ENCODE data around the gene TAF8. TPM values are rescaled to one million over a fixed set of nuclear protein-coding genes. Genes with fewer than 3 reads are reported as not detected.
"Not testable (repeated sequence)": the region's sequence is repeated elsewhere in the genome, so short reads cannot be mapped to it uniquely, and the experiment has no call there.

The TAF8 gene
- total RNA-seq: 16.3 and 16.5 TPM in 2 replicates

- peaks cover 19% of the 10 kb centered on the region for H3K4me1 ChIP-seq (ENCODE audit: insufficient read depth, low read length)
- peaks cover 15% of the 10 kb centered on the region for H3K27me3 ChIP-seq (ENCODE audit: insufficient read depth, low read length)
- H3K4me3 ChIP-seq (ENCODE audit: insufficient read depth, low read length): peak within 1 kb of the TSS; percentile 99
- H3K27ac ChIP-seq (ENCODE audit: low read depth, low read length): peak within 1 kb of the TSS; percentile 96
- DNase-seq (ENCODE audit: insufficient read length, low spot score, missing footprints): peak; percentile 98
- peaks cover 17% of the 10 kb centered on the region for H3K36me3 ChIP-seq (ENCODE audit: insufficient read depth, low read length)
- H4K20me1 ChIP-seq (ENCODE audit: insufficient read depth, low read length): no peaks in the 10 kb centered on the region
- peak within 1 kb of the TSS; percentile 98 for H2AFZ ChIP-seq (ENCODE audit: low read length)
- peak within 1 kb of the TSS; percentile 89 for H3K4me2 ChIP-seq (ENCODE audit: insufficient read depth, low read length)
- H3K9me3 ChIP-seq (ENCODE audit: low read depth, low read length): no peaks in the 10 kb centered on the region
- no peak for TF ChIP-seq CTCF (IDR thresholded peaks at IDR 0.05; ENCODE audit: extremely low read depth, low read depth, low read length)
- peaks cover 12% of the 10 kb centered on the region for H3K79me2 ChIP-seq (ENCODE audit: insufficient read depth, low read length)
These were observed at the start of gene TAF8 for GRCh38 chr6:42050297-42051267. Gene TAF8 (plus strand): TSS chr6:42050524. CDS start chr6:42050542, 18 bp downstream.

GRCh38 chr6:42001506-42001905, 48.8 kb upstream of the TAF8 start:
- no peak for DNase-seq (ENCODE audit: insufficient read length, low spot score, missing footprints)
- H3K4me3 ChIP-seq (ENCODE audit: insufficient read depth, low read length): no peak overlapping the region
- H3K27me3 ChIP-seq (ENCODE audit: insufficient read depth, low read length): no peaks in the 10 kb centered on the region
- H3K27ac ChIP-seq (ENCODE audit: low read depth, low read length): no peak overlapping the region
- no peaks in the 10 kb centered on the region for H4K20me1 ChIP-seq (ENCODE audit: insufficient read depth, low read length)
- no peak overlapping the region for H3K4me2 ChIP-seq (ENCODE audit: insufficient read depth, low read length)
- no peak for TF ChIP-seq CTCF (IDR thresholded peaks at IDR 0.05; ENCODE audit: extremely low read depth, low read depth, low read length)
- no peaks in the 10 kb centered on the region for H3K9me3 ChIP-seq (ENCODE audit: low read depth, low read length)
- H3K4me1 ChIP-seq (ENCODE audit: insufficient read depth, low read length): no peaks in the 10 kb centered on the region
- no peaks in the 10 kb centered on the region for H3K79me2 ChIP-seq (ENCODE audit: insufficient read depth, low read length)
- H3K36me3 ChIP-seq (ENCODE audit: insufficient read depth, low read length): no peaks in the 10 kb centered on the region
- H2AFZ ChIP-seq (ENCODE audit: low read length): no peak overlapping the region

- not testable (repeated sequence) for H3K79me2 ChIP-seq (ENCODE audit: insufficient read depth, low read length); DNase-seq (ENCODE audit: insufficient read length, low spot score, missing footprints); H3K9me3 ChIP-seq (ENCODE audit: low read depth, low read length); H4K20me1 ChIP-seq (ENCODE audit: insufficient read depth, low read length); H3K4me2 ChIP-seq (ENCODE audit: insufficient read depth, low read length); H3K4me1 ChIP-seq (ENCODE audit: insufficient read depth, low read length); H2AFZ ChIP-seq (ENCODE audit: low read length); H3K27ac ChIP-seq (ENCODE audit: low read depth, low read length); H3K27me3 ChIP-seq (ENCODE audit: insufficient read depth, low read length); H3K4me3 ChIP-seq (ENCODE audit: insufficient read depth, low read length); H3K36me3 ChIP-seq (ENCODE audit: insufficient read depth, low read length)
These were observed 46.7 kb upstream of the TAF8 start for GRCh38 chr6:42003658-42004057.

- DNase-seq (ENCODE audit: insufficient read length, low spot score, missing footprints): no peak
- Histone ChIP-seq H4K20me1 (ENCODE audit: insufficient read depth, low read length) (no peaks in the 10 kb centered on the region), H3K4me3 (ENCODE audit: insufficient read depth, low read length) (no peak overlapping the region), H2AFZ (ENCODE audit: low read length) (no peak overlapping the region), H3K27me3 (ENCODE audit: insufficient read depth, low read length) (no peaks in the 10 kb centered on the region), H3K9me3 (ENCODE audit: low read depth, low read length) (no peaks in the 10 kb centered on the region), H3K79me2 (ENCODE audit: insufficient read depth, low read length) (no peaks in the 10 kb centered on the region), H3K4me1 (ENCODE audit: insufficient read depth, low read length) (no peaks in the 10 kb centered on the region), H3K36me3 (ENCODE audit: insufficient read depth, low read length) (no peaks in the 10 kb centered on the region), H3K27ac (ENCODE audit: low read depth, low read length) (no peak overlapping the region), H3K4me2 (ENCODE audit: insufficient read depth, low read length) (no peak overlapping the region)
- no peak for TF ChIP-seq CTCF (IDR thresholded peaks at IDR 0.05; ENCODE audit: extremely low read depth, low read depth, low read length)
These were observed 42.8 kb upstream of the TAF8 start for GRCh38 chr6:42007286-42008137.

- H3K79me2 ChIP-seq (ENCODE audit: insufficient read depth, low read length); H3K27ac ChIP-seq (ENCODE audit: low read depth, low read length); H3K4me3 ChIP-seq (ENCODE audit: insufficient read depth, low read length); DNase-seq (ENCODE audit: insufficient read length, low spot score, missing footprints); H3K4me2 ChIP-seq (ENCODE audit: insufficient read depth, low read length); H4K20me1 ChIP-seq (ENCODE audit: insufficient read depth, low read length); H3K27me3 ChIP-seq (ENCODE audit: insufficient read depth, low read length); H3K4me1 ChIP-seq (ENCODE audit: insufficient read depth, low read length); H3K9me3 ChIP-seq (ENCODE audit: low read depth, low read length); H3K36me3 ChIP-seq (ENCODE audit: insufficient read depth, low read length); H2AFZ ChIP-seq (ENCODE audit: low read length): not testable (repeated sequence)
These were observed 42.2 kb upstream of the TAF8 start for GRCh38 chr6:42008138-42008528.
